HEK293T (cell line): ENCODE measurements around the gene BNIPL.

ENCODE experiments used
- ARNT ChIP-seq: fragments of 450-650 bp; IDR thresholded peaks from 2 replicates; pipeline ENCODE4 v1.6.1; 2017; ENCODE audit warnings: mild to moderate bottlenecking
- BHLHE40 ChIP-seq: fragments of 450-650 bp; IDR thresholded peaks from 2 replicates; pipeline ENCODE4 v1.6.1; 2016; ENCODE audit warnings: mild to moderate bottlenecking, moderate library complexity, borderline replicate concordance
- ELF4 ChIP-seq: fragments of 450-650 bp; IDR thresholded peaks from 2 replicates; pipeline ENCODE4 v1.6.1; 2017; ENCODE audit warnings: antibody characterized with exemption
- FOXK2 ChIP-seq: fragments of 450-650 bp; IDR thresholded peaks from 2 replicates; pipeline ENCODE4 v1.6.1; 2016; ENCODE audit warnings: mild to moderate bottlenecking
- HDGF ChIP-seq: fragments of 450-650 bp; IDR thresholded peaks from 2 replicates; pipeline ENCODE4 v1.6.1; 2017; ENCODE audit warnings: antibody characterized with exemption, borderline replicate concordance
- L3MBTL2 ChIP-seq: fragments of 450-650 bp; conservative IDR thresholded peaks from 2 replicates; pipeline ENCODE4 v1.6.1; 2016; ENCODE audit warnings: mild to moderate bottlenecking
- PKNOX1 ChIP-seq: fragments of 450-650 bp; IDR thresholded peaks from 2 replicates; pipeline ENCODE4 v1.6.1; 2016
- SP1 ChIP-seq: fragments of 450-650 bp; IDR thresholded peaks from 2 replicates; pipeline ENCODE4 v1.6.1; 2017
- SUZ12 ChIP-seq: fragments of 450-650 bp; IDR thresholded peaks from 2 replicates; pipeline ENCODE4 v1.6.1; 2016; ENCODE audit warnings: mild to moderate bottlenecking

- TF ChIP-seq BHLHE40 (no peak), L3MBTL2 (no peak), SP1 (no peak), FOXK2 (no peak), PKNOX1 (no peak), SUZ12 (no peak), ELF4 (no peak), HDGF (no peak), ARNT (no peak)
Observed at GRCh38 chr1:151026460-151026859, 9.9 kb upstream of the BNIPL start.
